ENCODE results near the gene MXRA7.

DNA sequence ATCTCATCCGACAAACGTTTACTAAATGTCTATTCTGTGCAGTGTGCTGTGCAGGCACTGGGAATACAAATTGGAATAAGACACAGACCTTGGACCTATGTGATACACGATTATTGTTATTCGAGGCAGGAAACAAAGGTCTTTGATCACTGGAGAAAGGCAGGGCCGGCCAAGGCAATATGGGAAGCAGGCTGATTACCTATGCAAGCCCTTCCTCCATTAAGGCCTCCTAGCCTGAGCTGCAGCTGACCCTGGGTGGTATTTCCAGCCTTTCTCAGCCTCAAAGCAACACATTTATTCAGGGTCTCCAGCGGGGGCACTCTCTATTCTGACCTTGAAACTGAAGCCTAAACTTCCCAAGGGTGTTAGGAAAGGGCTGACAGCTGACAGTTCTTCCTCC lies 80.6 kb downstream of the MXRA7 start:
- TF ChIP-seq, protein P1, sequence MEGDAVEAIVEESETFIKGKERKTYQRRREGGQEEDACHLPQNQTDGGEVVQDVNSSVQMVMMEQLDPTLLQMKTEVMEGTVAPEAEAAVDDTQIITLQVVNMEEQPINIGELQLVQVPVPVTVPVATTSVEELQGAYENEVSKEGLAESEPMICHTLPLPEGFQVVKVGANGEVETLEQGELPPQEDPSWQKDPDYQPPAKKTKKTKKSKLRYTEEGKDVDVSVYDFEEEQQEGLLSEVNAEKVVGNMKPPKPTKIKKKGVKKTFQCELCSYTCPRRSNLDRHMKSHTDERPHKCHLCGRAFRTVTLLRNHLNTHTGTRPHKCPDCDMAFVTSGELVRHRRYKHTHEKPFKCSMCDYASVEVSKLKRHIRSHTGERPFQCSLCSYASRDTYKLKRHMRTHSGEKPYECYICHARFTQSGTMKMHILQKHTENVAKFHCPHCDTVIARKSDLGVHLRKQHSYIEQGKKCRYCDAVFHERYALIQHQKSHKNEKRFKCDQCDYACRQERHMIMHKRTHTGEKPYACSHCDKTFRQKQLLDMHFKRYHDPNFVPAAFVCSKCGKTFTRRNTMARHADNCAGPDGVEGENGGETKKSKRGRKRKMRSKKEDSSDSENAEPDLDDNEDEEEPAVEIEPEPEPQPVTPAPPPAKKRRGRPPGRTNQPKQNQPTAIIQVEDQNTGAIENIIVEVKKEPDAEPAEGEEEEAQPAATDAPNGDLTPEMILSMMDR (IDR thresholded peaks at IDR 0.05) = no peak
- TF ChIP-seq POLR2A (IDR thresholded peaks at IDR 0.05) = no peak
